Ovary (tissue), 9 donors: ENCODE measurements around the gene SEMA4D. TPM values are rescaled to one million over a fixed set of nuclear protein-coding genes. Genes with fewer than 3 reads are reported as not detected.

Source experiments
- DNase-seq, 5 donors: peaks; one replicate each; pipeline ENCODE4 v3.0.0-alpha.2; 2019 to 2020
- H3K27ac ChIP-seq, 2 donors: fragments of 200-600 bp; one replicate each; pipeline versions ENCODE4 v1.5.1 to v1.8.0; 2019 to 2022
- H3K27me3 ChIP-seq: fragments of 200-600 bp; one replicate; pipeline ENCODE4 v1.8.0; 2022
- H3K36me3 ChIP-seq: fragments of 200-600 bp; sonication (generic); one replicate; pipeline ENCODE4 v1.5.1; 2019
- H3K4me1 ChIP-seq: one replicate; pipeline ENCODE4 v1.8.1; 2013; ENCODE audit warnings: mild to moderate bottlenecking, moderate library complexity; ENCODE audit not compliant: insufficient read depth
- H3K4me3 ChIP-seq: fragments of 200-600 bp; sonication (generic); one replicate; pipeline ENCODE4 v1.5.1; 2017
- H3K9me3 ChIP-seq, 2 donors: fragments of 200-600 bp in 1 of 2; sonication (generic) in 1 of 2; one replicate each; pipeline versions ENCODE4 v1.5.1 to v1.8.1; 2013 to 2019; ENCODE audit warnings: mild to moderate bottlenecking in 1 of 2, moderate library complexity in 1 of 2
- EP300 ChIP-seq: sonication (generic); formaldehyde crosslinking; IDR thresholded peaks from one replicate; pipeline ENCODE4 v1.6.1; 2017; ENCODE audit warnings: antibody characterized with exemption
- POLR2A ChIP-seq: fragments of 450-650 bp; IDR thresholded peaks from one replicate; pipeline ENCODE4 v1.6.1; 2017; ENCODE audit warnings: antibody characterized with exemption, mild to moderate bottlenecking, moderate library complexity
- WGBS, 3 donors: extraction: QIAGEN DNeasy Blood & Tissue Kit in 1 of 3; methylation state at CpG; one replicate each; pipeline versions ENCODE4 v1.1.5 to v1.1.7; 2013 to 2017; 5-methylcytosine and 5-hydroxymethylcytosine counted together
- intact Hi-C, 4 donors: fragments of 100-400 bp; cut with DNase I; formaldehyde crosslinking; loops; one replicate each; pipeline versions ENCODE4 v1.11.0 to v1.15.1; 2022 to 2023
- polyA plus RNA-seq, 2 donors: library from polyadenylated mRNA; stranded (reverse); fragments of 200-250 nt in 1 of 2; fragments of 350-450 nt in 1 of 2; fragmentation: Illumina TruSeq in 1 of 2; extraction: RNeasy Lipid Tissue Mini Kit (QIAGEN cat#74804) in 1 of 2; gene quantifications; one replicate each; pipeline ENCODE4 v1.2.3, GENCODE V29; 2013 to 2014
- total RNA-seq, 7 donors: library from RNA; depleted of rRNA in 2 of 7; stranded (reverse); fragments of >200 nt in 2 of 7; fragmentation: NEBNext Ultra II Directional in 3 of 7; extraction: Animal tissue kit (Norgen Biotek cat#: 25700) in 3 of 7; gene quantifications; one replicate each; pipeline versions ENCODE4 v1.1.0 to v1.2.4, GENCODE V29; 2016 to 2023
- TF ChIP-seq, protein P1 (sequence below), 3 donors: fragments of 450-650 bp in 2 of 3; fragments of 200-600 bp in 1 of 3; IDR thresholded peaks; one replicate each; pipeline versions ENCODE4 v1.5.1 to v1.8.0; 2016 to 2022; ENCODE audit warnings: antibody characterized with exemption in 3 of 3, mild to moderate bottlenecking in 1 of 3
- donor health status: DM: no; HTN: no; CAD: no; lungs with moderate emphysema.
- donor health status: DM: no; HTN: no; CAD: no.
- donor health status: Bipolar disorder and iron deficiency.
- donor health status: DM: yes; HTN: yes; CAD: no.
- donor health status: DM: no; HTN: no; CAD: no.
- donor health status: DM: yes; HTN: yes; CAD: no.

The SEMA4D gene
- total and polyA plus RNA-seq, 9 donors = 6.0 to 27.2 (median 16.7) TPM

DNA sequence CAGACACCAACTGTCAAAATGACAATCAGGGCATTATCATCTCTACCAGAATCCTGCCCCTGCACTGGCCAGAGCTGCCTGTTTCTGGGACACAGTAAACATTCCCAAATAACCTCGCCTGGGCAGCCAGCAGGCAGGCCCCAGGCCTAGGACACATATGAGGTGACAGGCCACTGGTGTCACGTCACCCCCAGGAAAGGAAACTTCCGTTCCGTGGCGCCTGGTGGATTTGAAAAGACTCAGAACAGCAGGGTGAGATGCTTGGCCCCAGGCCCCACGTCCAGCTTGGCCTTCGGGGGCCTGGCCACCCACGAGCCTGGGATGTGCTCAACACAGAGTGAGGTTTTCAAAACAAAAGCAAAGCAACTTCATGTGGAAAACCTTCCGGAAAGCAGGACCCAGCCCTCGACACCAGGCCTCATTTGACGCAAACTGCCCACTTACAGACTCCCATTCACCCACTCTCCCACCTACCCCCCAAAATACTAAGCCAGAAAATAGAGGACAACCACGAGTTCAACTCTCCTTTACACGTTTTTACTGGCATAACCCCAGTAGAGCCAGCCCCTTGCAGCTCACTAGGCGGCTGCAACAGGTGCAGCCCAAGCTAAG lies 1.2 kb downstream of the SEMA4D start:
- peak in 1 of 5 donors; percentile 50 for DNase-seq
- Histone ChIP-seq H3K9me3 (no peaks in the 10 kb centered on the region), H3K36me3 (no peaks in the 10 kb centered on the region), H3K27me3 (no peaks in the 10 kb centered on the region), H3K4me1 (peaks cover 8% of the 10 kb centered on the region), H3K4me3 (peak overlapping the region; percentile 77), H3K27ac (peak overlapping the region in 1 of 2 donors; percentile 25)
- TF ChIP-seq, protein P1, sequence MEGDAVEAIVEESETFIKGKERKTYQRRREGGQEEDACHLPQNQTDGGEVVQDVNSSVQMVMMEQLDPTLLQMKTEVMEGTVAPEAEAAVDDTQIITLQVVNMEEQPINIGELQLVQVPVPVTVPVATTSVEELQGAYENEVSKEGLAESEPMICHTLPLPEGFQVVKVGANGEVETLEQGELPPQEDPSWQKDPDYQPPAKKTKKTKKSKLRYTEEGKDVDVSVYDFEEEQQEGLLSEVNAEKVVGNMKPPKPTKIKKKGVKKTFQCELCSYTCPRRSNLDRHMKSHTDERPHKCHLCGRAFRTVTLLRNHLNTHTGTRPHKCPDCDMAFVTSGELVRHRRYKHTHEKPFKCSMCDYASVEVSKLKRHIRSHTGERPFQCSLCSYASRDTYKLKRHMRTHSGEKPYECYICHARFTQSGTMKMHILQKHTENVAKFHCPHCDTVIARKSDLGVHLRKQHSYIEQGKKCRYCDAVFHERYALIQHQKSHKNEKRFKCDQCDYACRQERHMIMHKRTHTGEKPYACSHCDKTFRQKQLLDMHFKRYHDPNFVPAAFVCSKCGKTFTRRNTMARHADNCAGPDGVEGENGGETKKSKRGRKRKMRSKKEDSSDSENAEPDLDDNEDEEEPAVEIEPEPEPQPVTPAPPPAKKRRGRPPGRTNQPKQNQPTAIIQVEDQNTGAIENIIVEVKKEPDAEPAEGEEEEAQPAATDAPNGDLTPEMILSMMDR (IDR thresholded peaks at IDR 0.05) = no peak
- TF ChIP-seq EP300 = no peak
- WGBS, 3 donors = 25 to 41% (median 29%) methylated on average over 14 of the region's 14 CpGs
- intact Hi-C loops = loop anchor here in 1 of 4 donors (5.0 kb wide), 1 partner anchor 34 kb away; no protein-coding TSS in a partner anchor

DNA sequence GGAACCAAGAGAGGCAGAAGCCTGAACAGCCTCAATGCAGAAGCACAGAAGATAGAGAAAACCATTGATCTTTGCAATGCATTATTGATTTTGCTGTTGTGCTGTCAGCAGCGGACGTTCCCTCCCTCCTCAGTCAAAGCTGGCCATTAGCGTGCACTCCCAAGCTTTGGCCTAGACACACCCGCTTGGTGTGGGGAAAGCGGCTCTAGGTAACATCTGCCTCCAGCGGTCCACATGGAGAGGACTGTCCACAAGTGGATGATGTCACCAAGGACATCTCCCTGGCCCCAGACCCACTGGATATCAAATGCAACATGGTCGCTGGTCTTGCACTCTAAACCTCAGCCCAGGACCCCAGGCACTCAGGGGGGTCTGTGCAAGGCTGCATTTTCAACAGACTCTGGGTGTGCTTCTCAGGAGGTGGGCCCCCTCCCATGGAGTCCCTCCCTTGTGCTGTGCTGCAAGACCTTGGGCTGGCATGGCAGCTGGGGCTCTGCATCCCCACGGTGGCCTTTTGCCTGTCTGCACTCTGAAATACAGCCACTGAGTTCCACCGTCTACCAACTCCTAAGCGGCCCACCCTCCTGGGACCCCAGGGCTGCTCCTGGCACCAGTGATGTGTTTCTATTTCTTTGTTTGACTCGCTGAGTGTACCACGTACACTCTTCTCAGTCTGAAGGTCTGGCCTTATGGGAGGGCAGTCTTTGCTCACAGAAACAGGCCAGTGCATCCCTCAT lies 1.9 kb downstream of the SEMA4D start:
- H3K9me3 ChIP-seq = no peaks in the 10 kb centered on the region
- intact Hi-C loops = loop anchor here in 1 of 4 donors (5.0 kb wide), 1 partner anchor 34 kb away; no protein-coding TSS in a partner anchor
- TF ChIP-seq, protein P1 (IDR thresholded peaks at IDR 0.05) = no peak
- TF ChIP-seq POLR2A (no peak), EP300 (no peak)
- peaks cover 8% of the 10 kb centered on the region for H3K4me1 ChIP-seq
- H3K27ac ChIP-seq = no peak overlapping the region
- DNase-seq = no peak
- H3K27me3 ChIP-seq = no peaks in the 10 kb centered on the region
- H3K36me3 ChIP-seq = no peaks in the 10 kb centered on the region
- WGBS, 3 donors = 88 to 95% (median 91%) methylated on average over 12 of the region's 12 CpGs
- no peak overlapping the region for H3K4me3 ChIP-seq

DNA sequence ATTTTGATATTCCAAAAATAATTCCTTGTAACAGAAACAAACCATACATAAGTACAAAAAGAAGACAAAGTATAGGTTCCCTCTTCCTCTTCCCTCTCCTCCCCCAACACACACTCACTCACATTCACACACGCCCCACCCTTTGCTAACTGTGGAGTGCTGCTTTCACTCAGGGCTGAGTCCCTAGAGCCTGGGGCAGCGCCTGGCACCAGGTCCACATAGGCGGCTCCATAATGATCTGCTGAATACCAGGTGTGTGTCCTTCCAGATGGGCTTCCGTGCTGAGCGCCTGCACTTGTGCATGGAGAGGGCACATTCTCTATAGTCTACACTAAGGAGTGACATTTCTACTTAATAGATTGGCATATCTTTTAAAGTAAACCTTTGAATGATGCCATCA lies 3.7 kb downstream of the SEMA4D start:
- no peak for TF ChIP-seq POLR2A
- TF ChIP-seq, protein P1 (IDR thresholded peaks at IDR 0.05) = no peak
- no peak for TF ChIP-seq EP300
- Histone ChIP-seq H3K9me3 (no peaks in the 10 kb centered on the region), H3K4me3 (no peak overlapping the region), H3K36me3 (no peaks in the 10 kb centered on the region), H3K4me1 (peaks cover 8% of the 10 kb centered on the region), H3K27ac (no peak overlapping the region), H3K27me3 (no peaks in the 10 kb centered on the region)
- WGBS, 3 donors = 90 to 96% (median 95%) methylated on average over 5 of the region's 5 CpGs
- intact Hi-C loops = no loop called here
- no peak for DNase-seq

DNA sequence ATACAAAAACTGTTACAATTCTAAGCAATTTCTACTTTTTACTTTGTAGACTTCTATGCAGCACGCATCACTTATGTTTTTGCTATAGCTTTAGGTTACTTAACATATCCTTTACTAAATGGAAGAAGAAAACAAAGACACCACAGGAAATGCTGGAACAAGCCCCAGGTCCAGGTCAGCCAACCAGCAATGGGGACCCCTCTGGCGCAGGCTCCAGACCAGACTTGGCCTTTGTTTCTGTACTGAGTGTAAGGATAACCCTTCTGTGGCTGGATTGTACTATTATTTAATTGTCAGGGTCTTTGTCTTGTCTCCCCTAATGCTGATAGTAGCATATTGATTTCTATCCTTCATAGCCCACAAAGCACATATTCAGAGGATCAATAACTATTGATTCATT lies 4.2 kb downstream of the SEMA4D start:
- WGBS, 3 donors = 45 to 68% (median 67%) methylated on average over 2 of the region's 2 CpGs
- H3K4me3 ChIP-seq = no peak overlapping the region
- H3K4me1 ChIP-seq = peaks cover 8% of the 10 kb centered on the region
- no peak for TF ChIP-seq EP300
- TF ChIP-seq, protein P1 (IDR thresholded peaks at IDR 0.05) = no peak
- no peak for TF ChIP-seq POLR2A
- H3K36me3 ChIP-seq = no peaks in the 10 kb centered on the region
- intact Hi-C loops = no loop called here
- H3K27ac ChIP-seq = no peak overlapping the region
- DNase-seq = no peak
- H3K9me3 ChIP-seq = no peaks in the 10 kb centered on the region
- no peaks in the 10 kb centered on the region for H3K27me3 ChIP-seq
